Fibroblast of pulmonary artery (primary cell): ENCODE measurements around the gene NEDD4L.

Experiments used
- DNase-seq: peaks from one replicate; pipeline ENCODE4 v3.0.0-alpha.2; 2010; ENCODE audit warnings: low read depth
- H3K4me3 ChIP-seq: replicated peaks from 2 replicates; pipeline ENCODE4 v1.5.1; 2011; ENCODE audit warnings: low read depth, mild to moderate bottlenecking, control low read depth, low read length, moderate library complexity
- TF ChIP-seq, protein P1 (sequence below): IDR thresholded peaks from 2 replicates; pipeline ENCODE4 v1.5.1; 2011; ENCODE audit warnings: mild to moderate bottlenecking, control low read depth, low read length, inconsistent platforms; ENCODE audit errors: missing control alignments

NEDD4L gene

GRCh38 chr18:58060254-58060653 is 16.2 kb downstream of the NEDD4L start:
- no peak overlapping the region for H3K4me3 ChIP-seq

GRCh38 chr18:58061349-58061748 is 17.3 kb downstream of the NEDD4L start:
- DNase-seq, result no peak
- TF ChIP-seq, protein P1, sequence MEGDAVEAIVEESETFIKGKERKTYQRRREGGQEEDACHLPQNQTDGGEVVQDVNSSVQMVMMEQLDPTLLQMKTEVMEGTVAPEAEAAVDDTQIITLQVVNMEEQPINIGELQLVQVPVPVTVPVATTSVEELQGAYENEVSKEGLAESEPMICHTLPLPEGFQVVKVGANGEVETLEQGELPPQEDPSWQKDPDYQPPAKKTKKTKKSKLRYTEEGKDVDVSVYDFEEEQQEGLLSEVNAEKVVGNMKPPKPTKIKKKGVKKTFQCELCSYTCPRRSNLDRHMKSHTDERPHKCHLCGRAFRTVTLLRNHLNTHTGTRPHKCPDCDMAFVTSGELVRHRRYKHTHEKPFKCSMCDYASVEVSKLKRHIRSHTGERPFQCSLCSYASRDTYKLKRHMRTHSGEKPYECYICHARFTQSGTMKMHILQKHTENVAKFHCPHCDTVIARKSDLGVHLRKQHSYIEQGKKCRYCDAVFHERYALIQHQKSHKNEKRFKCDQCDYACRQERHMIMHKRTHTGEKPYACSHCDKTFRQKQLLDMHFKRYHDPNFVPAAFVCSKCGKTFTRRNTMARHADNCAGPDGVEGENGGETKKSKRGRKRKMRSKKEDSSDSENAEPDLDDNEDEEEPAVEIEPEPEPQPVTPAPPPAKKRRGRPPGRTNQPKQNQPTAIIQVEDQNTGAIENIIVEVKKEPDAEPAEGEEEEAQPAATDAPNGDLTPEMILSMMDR, result no peak
- H3K4me3 ChIP-seq, result no peak overlapping the region

More at GRCh38 chr18:58060254-58060653, 16.2 kb downstream of the NEDD4L start:
- TF ChIP-seq, protein P1, result no peak
- DNase-seq, result no peak

- TF ChIP-seq, protein P1, result no peak
- no peak for DNase-seq
- no peak overlapping the region for H3K4me3 ChIP-seq
These were observed 20.5 kb downstream of the NEDD4L start for GRCh38 chr18:58064406-58064998.

DNA sequence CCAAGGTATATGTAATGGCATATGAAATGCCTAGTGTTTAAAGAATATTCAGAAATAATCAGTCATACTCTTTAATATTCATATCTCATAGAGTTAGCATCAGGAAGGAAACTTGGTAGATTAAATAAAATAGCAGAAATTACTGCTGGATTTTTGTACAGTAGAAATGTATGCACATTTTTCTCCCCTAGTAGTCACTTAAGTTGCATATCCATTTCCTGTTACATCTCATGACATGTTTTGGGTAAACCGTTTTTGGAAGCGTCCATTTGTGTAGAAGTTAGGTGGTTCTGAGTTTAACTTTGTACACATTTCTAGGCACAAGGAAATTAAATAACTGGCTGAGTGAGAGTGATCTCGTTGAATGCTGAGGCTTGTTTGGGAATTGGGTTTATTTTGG is 21.9 kb downstream of the NEDD4L start:
- TF ChIP-seq, protein P1, result no peak
- no peak overlapping the region for H3K4me3 ChIP-seq
- no peak for DNase-seq

- TF ChIP-seq, protein P1, result no peak
- H3K4me3 ChIP-seq, result no peak overlapping the region
- DNase-seq, result no peak
These were observed 23.6 kb downstream of the NEDD4L start for GRCh38 chr18:58067601-58068000.

DNA sequence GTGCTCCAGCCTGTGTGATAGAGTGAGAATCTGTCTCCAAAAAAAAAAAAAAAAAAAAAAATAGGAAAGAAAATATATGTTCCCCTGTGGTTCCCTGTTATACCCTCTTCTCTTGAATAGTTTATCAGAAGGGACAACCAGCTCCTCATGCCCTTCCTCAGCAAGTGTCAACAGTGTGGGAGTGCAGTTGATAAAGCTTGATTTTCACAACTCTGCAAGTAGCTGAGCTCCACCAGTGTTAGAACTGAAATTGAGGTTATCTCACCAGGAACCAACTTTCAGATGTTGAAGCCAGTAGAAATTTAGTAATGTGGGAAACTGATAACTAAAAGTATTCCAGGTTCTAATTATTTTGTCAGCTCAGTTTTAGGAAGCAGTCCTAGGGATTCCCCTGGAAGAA is 25.1 kb downstream of the NEDD4L start:
- TF ChIP-seq, protein P1, result no peak
- H3K4me3 ChIP-seq, result no peak overlapping the region
- no peak for DNase-seq

- DNase-seq, result no peak
- no peak overlapping the region for H3K4me3 ChIP-seq
- TF ChIP-seq, protein P1, result no peak
These were observed 25.8 kb downstream of the NEDD4L start for GRCh38 chr18:58069721-58070292.
